GM12892 (cell line): ENCODE results near the gene DBX1.

Experiments
- DNase-seq: peaks from one replicate; pipeline ENCODE4 v3.0.0; 2011; ENCODE audit not compliant: insufficient read length
- FAIRE-seq: peaks from 2 replicates; lab custom pipeline; 2011; peaks lifted over from hg19 to GRCh38; lab: Jason Lieb, UNC
- POLR2A ChIP-seq: IDR thresholded peaks from 2 replicates; pipeline ENCODE4 v1.6.1; 2011; ENCODE audit warnings: low read depth, low read length, control low read depth
- POLR2AphosphoS5 ChIP-seq: IDR thresholded peaks from 2 replicates; pipeline ENCODE4 v1.6.1; 2011; ENCODE audit warnings: low read depth, low read length, control low read depth
- TAF1 ChIP-seq: IDR thresholded peaks from 2 replicates; pipeline ENCODE4 v1.6.1; 2011; ENCODE audit warnings: low read depth, mild to moderate bottlenecking, control low read depth, low read length, borderline replicate concordance

DBX1 gene

DNA sequence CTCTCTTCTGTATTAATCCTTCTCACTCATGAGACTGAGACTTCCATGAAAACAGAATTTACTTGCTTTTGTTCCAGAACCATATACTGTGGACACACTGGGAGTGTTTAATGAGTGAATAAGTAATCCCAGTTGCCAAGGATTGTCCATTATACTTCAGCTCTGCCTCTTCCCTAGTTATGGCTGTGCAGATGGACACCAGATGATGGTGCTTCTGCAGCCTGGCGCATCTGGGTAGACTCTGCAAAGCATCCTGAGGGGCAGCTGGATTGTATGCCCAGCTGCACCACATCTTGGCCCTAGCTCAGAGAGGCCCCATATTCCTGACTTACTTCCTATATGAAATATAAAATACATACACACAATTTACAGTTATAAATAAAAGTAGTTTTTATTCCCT is 43.5 kb downstream of the DBX1 start:
- TF ChIP-seq TAF1 = no peak
- no peak for TF ChIP-seq POLR2AphosphoS5
- TF ChIP-seq POLR2A = no peak
- no peak for FAIRE-seq
- no peak for DNase-seq

DNA sequence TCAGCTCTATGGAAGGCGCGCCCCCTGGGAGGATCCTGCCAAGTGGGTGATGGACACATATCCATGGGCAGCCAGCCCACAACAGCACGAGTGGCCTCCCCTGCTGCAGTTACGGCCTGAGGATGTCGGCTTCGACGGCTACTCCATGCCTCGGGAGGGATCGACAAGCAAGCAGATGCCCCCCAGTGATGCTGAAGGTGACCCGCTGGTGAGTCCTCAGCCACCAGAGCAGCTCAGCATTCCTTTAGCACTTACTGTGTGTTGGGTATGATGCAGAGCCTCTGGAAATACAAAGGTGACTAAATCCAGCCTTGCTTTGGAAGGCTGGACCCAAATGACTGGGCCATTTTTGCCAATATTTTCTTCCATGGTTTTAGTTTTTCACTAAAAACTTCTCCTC is 45.7 kb downstream of the DBX1 start:
- TF ChIP-seq POLR2A (no peak), TAF1 (no peak), POLR2AphosphoS5 (no peak)
- DNase-seq = no peak
- no peak for FAIRE-seq

DNA sequence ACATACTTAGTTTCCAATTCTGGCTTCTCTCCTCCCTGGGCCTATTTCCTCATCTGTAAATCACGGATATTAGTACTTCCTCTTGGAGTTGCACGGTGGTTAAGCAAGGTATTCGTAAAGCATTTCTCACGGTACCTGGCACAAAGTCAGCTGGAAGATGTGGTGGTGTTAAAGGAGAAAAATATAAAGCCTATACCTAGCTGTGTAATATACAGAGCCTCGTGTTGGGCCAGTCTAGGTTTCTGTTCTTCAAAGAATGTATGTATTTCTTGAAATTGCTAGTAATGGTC is 47.2 kb downstream of the DBX1 start:
- no peak for TF ChIP-seq POLR2AphosphoS5
- no peak for TF ChIP-seq TAF1
- TF ChIP-seq POLR2A = no peak
- FAIRE-seq (no peak), DNase-seq (no peak)

DNA sequence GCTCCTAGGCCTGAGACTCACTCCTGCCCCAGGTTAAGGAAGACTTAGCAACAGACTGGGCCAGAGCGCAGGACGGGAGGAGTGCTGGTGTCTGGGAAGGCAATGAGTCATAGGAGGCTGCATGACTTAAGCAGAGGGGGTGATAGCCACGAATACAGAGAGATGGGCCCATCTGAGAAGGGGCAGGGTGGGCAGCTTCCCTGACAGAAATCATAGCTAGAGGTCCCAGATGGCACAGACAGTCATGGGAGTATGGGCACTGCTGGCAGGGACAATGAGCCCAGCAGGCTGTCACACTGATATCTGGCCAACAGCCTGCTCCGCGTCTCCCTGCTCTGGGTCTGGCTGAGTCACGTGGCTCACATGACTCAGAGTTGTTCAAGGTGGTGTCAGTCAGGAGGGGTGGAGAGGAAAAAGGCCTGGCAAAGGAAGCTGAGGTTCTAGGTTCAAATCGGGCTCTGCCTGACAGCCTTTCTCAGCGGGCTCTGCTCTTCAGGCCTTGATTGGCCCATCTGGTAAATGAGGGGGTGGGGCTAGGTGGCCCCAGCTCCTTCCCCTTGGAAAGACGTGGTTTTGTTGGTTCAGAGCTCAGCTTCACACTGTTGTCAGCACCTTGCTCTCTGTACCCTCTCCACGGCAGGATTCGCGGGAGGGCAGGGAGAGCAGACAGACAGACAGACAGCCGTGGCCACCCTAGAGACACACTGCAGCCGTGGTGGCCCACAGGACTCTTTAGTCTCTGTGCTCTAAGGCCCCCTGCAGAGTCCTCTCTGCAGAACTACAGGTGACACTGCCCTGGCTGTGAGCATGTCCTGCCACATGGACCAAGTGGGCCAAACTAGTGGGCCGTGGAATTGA is 47.8 kb downstream of the DBX1 start:
- no peak for FAIRE-seq
- no peak for DNase-seq
- TF ChIP-seq POLR2AphosphoS5 (no peak), TAF1 (no peak), POLR2A (no peak)

DNA sequence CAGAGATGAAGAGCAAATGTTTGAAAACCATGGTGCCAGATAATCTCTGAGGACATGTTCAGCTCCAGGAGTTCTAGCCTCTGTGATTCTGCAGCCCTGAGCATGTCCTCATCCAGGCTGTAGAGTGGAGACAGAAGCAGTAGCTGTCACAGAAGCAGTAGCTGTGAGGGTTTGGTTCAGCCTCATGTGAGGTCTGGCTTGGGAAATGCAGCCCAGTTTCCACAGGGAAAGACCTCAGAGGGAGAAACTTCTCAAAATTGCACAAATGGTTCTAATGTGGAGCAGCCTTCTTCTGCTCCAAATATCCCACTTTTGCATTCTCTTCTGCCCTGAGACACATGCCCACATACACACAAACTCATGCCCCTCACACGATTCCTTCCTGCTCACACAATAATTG is 48.4 kb downstream of the DBX1 start:
- TF ChIP-seq POLR2AphosphoS5 (no peak), TAF1 (no peak), POLR2A (no peak)
- DNase-seq (no peak), FAIRE-seq (no peak)

DNA sequence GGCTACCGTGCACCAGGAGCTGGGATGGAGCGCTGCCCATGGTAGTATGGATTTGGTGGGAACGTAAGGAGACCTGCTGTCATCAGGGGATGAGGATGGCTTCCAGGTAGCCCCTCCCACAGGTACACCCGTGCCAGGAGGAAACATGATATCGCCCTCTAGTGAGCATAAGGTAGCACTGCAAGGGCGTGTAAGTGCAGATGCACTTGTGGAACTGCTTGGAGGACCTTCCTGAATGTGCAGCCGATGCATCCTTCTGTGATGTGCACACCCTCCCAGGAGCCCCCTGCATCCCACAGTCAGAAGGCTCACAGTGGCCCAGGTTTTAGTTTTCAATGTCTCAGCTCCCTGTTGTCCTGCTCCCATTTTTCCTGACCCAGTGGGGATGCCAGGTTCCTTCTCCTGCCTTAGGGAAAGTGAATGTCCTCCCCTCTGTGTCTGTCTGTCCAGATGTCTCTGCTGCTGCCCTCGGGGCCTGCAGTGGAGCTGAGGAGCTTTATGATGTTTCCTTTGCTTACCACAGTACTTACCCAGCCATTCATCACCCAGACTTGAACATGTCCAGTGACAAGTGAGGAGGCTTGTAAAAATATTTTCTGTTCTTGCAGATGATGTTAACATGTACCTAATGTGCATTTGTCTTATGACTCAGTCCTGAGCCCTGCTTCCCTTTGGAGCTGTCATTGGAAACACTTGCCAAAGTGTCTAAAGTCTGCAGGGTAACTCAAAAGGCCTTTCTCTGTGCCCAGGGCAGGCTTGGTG is 49.2 kb downstream of the DBX1 start:
- TF ChIP-seq POLR2AphosphoS5 = no peak
- TF ChIP-seq POLR2A = no peak
- no peak for TF ChIP-seq TAF1
- FAIRE-seq = peak; percentile 84

DNA sequence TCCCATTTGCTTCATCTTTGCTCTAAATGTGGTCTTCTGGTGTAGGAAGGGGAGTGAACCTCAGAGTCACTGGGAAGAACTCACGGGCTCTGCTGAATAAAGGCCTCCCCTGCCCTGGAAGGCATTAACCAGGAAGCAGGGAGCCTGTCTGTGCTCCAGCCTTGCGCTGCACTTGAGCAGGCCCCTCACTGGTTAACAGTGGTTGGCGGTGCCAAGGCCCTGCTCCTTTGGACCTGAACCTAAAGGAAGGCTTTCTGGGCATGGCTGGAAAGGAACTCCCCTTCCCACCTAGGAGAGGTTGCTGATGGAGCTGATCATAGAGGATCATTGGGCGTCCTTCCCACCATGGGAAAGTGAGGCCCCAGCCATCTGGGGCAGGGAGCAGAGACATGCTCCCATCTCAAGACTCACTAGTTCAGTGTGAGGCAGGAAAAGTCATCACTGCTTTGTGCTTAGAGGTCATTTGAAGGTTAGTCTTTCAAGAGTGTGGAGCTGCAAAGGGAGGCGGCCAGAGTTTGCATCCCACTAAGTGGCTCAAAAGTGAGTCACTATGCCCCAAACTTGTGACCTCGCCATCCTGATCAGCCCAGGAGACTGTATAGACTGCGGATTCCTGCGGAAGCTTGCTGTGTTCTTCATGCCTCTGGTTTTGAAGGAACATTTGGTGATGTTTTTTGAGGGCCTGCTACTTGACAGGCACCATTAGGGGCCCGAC is 50.4 kb downstream of the DBX1 start:
- no peak for FAIRE-seq
- DNase-seq = no peak
- TF ChIP-seq TAF1 = no peak
- no peak for TF ChIP-seq POLR2AphosphoS5
- no peak for TF ChIP-seq POLR2A

More for the DNA sequence above, 49.2 kb downstream of the DBX1 start:
- peak; percentile 50 for DNase-seq
